OCI-LY3 (cell line): ENCODE results near the gene PSMC3IP.

Experiments used
- EZH2phosphoT487 ChIP-seq: fragments of 200-600 bp; shearing (Covaris generic); IDR thresholded peaks from 2 replicates; pipeline ENCODE4 v1.6.1; 2018; ENCODE audit warnings: antibody characterized with exemption, mixed run types, low read depth
- TF ChIP-seq, protein P1 (sequence below): fragments of 200-600, 300-600 bp; sonication (generic); IDR thresholded peaks from 2 replicates; pipeline ENCODE4 v1.5.1; 2014; ENCODE audit warnings: antibody characterized with exemption, low read length, low read depth

DNA sequence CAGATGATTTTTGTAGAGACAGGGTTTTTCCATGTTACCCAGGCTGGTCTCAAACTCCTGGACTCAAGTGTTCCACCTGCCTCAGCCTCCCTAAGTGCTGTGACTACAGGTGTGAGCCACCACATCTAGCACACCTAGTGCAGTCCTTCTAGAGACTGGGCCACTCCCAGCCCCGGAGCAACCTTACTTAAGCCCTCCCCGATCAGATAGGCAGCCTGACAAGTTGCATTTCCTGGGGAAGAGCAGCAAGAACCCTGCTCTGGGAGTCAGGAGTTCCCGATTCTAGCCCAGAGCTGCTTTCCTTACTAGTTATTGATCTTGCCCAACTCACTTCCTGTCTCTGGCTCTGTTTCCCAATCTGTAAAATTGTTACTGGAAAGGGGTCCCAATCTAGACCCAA, 48.5 kb downstream of the PSMC3IP start:
- TF ChIP-seq, protein P1, sequence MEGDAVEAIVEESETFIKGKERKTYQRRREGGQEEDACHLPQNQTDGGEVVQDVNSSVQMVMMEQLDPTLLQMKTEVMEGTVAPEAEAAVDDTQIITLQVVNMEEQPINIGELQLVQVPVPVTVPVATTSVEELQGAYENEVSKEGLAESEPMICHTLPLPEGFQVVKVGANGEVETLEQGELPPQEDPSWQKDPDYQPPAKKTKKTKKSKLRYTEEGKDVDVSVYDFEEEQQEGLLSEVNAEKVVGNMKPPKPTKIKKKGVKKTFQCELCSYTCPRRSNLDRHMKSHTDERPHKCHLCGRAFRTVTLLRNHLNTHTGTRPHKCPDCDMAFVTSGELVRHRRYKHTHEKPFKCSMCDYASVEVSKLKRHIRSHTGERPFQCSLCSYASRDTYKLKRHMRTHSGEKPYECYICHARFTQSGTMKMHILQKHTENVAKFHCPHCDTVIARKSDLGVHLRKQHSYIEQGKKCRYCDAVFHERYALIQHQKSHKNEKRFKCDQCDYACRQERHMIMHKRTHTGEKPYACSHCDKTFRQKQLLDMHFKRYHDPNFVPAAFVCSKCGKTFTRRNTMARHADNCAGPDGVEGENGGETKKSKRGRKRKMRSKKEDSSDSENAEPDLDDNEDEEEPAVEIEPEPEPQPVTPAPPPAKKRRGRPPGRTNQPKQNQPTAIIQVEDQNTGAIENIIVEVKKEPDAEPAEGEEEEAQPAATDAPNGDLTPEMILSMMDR = no peak
- no peak for TF ChIP-seq EZH2phosphoT487
